ENCODE measurements around the gene TNXB. TPM values are rescaled to one million over a fixed set of nuclear protein-coding genes. Genes with fewer than 3 reads are reported as not detected.

The TNXB gene
- total RNA-seq, 1 experiment from 2014 or later, result 11.5 TPM

DNA sequence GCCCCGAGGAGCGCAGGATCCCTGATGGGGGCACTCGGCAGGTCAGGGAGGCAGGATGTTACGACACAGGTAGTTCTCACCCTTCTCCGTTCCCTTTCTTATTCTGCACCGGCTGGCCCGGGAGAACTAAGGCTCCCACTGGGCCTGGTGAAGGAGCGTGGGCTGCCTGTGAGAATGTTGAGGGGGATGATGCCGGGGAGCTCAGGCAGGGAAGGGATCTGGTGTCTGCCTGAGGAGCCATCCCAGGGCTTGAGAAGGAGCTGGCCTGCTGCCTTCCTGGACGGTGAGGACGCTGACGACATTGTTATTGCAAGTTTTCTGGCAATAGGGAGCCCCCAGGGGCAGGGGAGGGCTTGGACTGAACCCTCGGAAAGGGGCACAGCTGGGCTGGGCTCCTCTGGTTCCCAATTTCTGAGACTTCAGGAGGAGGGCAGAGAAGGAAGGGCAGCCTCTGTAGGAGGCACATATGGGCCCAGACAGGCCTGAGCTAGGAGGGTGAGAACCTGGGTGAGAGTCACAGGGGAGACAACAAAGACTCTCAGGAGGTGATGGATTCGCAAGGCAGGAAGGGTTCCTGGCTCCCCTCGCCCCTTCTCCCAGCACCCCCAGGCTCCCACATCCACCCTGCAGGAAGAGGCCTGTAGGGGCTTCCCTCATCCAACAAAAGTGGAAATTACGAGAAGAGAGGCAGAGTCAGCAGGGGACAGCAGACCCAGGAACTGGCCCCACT is 38.2 kb downstream of the TNXB start:
- no peaks in the 10 kb centered on the region for H3K36me3 ChIP-seq (ENCODE audit: insufficient read depth, low read length, poor library complexity, severe bottlenecking)
- ChIA-PET POLR2A (ENCODE audit: low non-redundant PET) (interaction anchor here (0.6 kb wide), 1 partner anchor 228 kb away, joined by 12 read pairs; no protein-coding TSS in a partner anchor), CTCF (no interaction called here)
- TF ChIP-seq EZH2 (IDR thresholded peaks at IDR 0.05; ENCODE audit: borderline replicate concordance, low read depth, low read length, poor library complexity, severe bottlenecking) (no peak), CTCF (conservative IDR thresholded peaks at IDR 0.05; ENCODE audit: low read depth, low read length) (no peak)
- H3K27ac ChIP-seq (ENCODE audit: low read depth, low read length, poor library complexity, severe bottlenecking), result no peak overlapping the region
- no peaks in the 10 kb centered on the region for H3K4me1 ChIP-seq (ENCODE audit: insufficient read depth, low read length, poor library complexity, severe bottlenecking)
- H3K27me3 ChIP-seq (replicated peaks; ENCODE audit: insufficient read depth, low read depth, low read length, poor library complexity), result no peaks in the 10 kb centered on the region
- no peak overlapping the region for H3K4me3 ChIP-seq (ENCODE audit: low read depth, low read length, poor library complexity, severe bottlenecking)
- no peak for DNase-seq (ENCODE audit: low spot score)
- no TSS peak for BruUV-seq (replicated peaks)
- intact Hi-C loops (cut with micrococcal nuclease; ENCODE audit: unreplicated experiment), result no loop called here
- no peaks in the 10 kb centered on the region for H3K9me3 ChIP-seq (ENCODE audit: low read depth, low read length, poor library complexity, severe bottlenecking)

- POLR2A ChIA-PET (ENCODE audit: low non-redundant PET), result interaction anchor here (0.6 kb wide), 1 partner anchor 227 kb away, joined by 12 read pairs; no protein-coding TSS in a partner anchor
- intact Hi-C loops (cut with micrococcal nuclease; ENCODE audit: unreplicated experiment), result no loop called here
- BruUV-seq (replicated peaks), result no TSS peak
Measured at GRCh38 chr6:32069878-32070515, 39.1 kb downstream of the TNXB start.

DNA sequence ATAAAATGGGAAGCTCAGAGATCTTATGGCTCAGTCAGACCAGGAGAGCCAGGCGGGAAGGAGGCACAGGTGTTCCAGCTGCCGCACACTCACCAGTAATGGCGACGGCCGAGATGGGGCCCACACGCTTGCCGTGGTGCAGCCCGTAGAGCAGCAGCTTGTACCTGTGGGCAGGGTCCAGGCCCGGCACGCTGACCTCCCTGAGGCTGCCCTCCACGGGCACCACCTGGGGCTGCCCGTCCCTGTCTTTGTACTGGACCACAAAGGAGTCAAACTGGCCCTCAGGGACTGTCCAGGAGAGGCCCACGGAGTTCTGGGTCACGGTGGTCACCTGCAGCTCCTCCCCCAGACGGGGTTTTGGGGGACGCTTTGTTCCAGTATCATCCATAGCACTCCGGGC is 39.7 kb downstream of the TNXB start:
- H3K27ac ChIP-seq (ENCODE audit: low read depth, low read length, poor library complexity, severe bottlenecking), result no peak overlapping the region
- H3K27me3 ChIP-seq (replicated peaks; ENCODE audit: insufficient read depth, low read depth, low read length, poor library complexity), result no peaks in the 10 kb centered on the region
- H3K9me3 ChIP-seq (ENCODE audit: low read depth, low read length, poor library complexity, severe bottlenecking), result no peaks in the 10 kb centered on the region
- no peak overlapping the region for H3K4me3 ChIP-seq (ENCODE audit: low read depth, low read length, poor library complexity, severe bottlenecking)
- POLR2A ChIA-PET (ENCODE audit: low non-redundant PET), result no interaction called here
- DNase-seq (ENCODE audit: low spot score), result no peak
- no peak for TF ChIP-seq CTCF (conservative IDR thresholded peaks at IDR 0.05; ENCODE audit: low read depth, low read length)
- no peak for TF ChIP-seq EZH2 (IDR thresholded peaks at IDR 0.05; ENCODE audit: borderline replicate concordance, low read depth, low read length, poor library complexity, severe bottlenecking)
- BruUV-seq (replicated peaks), result no TSS peak
- intact Hi-C loops (cut with micrococcal nuclease; ENCODE audit: unreplicated experiment), result no loop called here
- H3K4me1 ChIP-seq (ENCODE audit: insufficient read depth, low read length, poor library complexity, severe bottlenecking), result no peaks in the 10 kb centered on the region
- no peaks in the 10 kb centered on the region for H3K36me3 ChIP-seq (ENCODE audit: insufficient read depth, low read length, poor library complexity, severe bottlenecking)
- CTCF ChIA-PET, result no interaction called here

More at GRCh38 chr6:32069878-32070515, 39.1 kb downstream of the TNXB start:
- no peaks in the 10 kb centered on the region for H3K27me3 ChIP-seq (replicated peaks; ENCODE audit: insufficient read depth, low read depth, low read length, poor library complexity)
- no peaks in the 10 kb centered on the region for H3K36me3 ChIP-seq (ENCODE audit: insufficient read depth, low read length, poor library complexity, severe bottlenecking)
- no peak overlapping the region for H3K4me3 ChIP-seq (ENCODE audit: low read depth, low read length, poor library complexity, severe bottlenecking)
- no peaks in the 10 kb centered on the region for H3K9me3 ChIP-seq (ENCODE audit: low read depth, low read length, poor library complexity, severe bottlenecking)
- no peak overlapping the region for H3K27ac ChIP-seq (ENCODE audit: low read depth, low read length, poor library complexity, severe bottlenecking)
- TF ChIP-seq CTCF (conservative IDR thresholded peaks at IDR 0.05; ENCODE audit: low read depth, low read length) (no peak), EZH2 (IDR thresholded peaks at IDR 0.05; ENCODE audit: borderline replicate concordance, low read depth, low read length, poor library complexity, severe bottlenecking) (no peak)
- DNase-seq (ENCODE audit: low spot score), result no peak
- CTCF ChIA-PET, result no interaction called here
- no peaks in the 10 kb centered on the region for H3K4me1 ChIP-seq (ENCODE audit: insufficient read depth, low read length, poor library complexity, severe bottlenecking)
